DMS53 treated with DMSO at 0.1 percent for 48 hours (cell line): ENCODE measurements around the gene ADGRA1.
"Not testable (repeated sequence)": the region's sequence is repeated elsewhere in the genome, so short reads cannot be mapped to it uniquely, and the experiment has no call there.

ENCODE experiments used
- DNase-seq: peaks from one replicate; lab custom pipeline; 2025; ENCODE audit not compliant: unreplicated experiment; lab: John Stamatoyannopoulos, UW

ADGRA1 gene

DNA sequence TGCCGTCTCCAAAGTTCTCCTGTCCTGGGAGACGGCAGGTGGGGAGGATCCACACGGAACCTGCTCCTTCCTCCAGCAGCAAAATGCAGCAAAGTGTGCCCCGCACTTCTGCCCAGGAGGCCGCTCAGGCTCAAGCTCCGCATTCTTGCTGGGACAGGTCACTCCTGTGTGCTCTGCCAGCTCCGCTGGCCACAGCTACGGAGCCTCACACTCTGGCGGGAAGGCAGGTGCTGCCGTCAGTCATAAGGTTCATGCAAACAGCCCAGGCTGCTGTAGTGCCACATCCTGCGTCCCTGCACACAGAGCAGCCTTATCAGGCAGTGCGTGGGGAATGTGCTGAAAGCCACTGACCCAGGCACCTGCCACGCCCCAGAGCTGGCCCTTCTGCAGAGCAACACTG lies 22.4 kb downstream of the ADGRA1 start:
- no peak for DNase-seq

DNA sequence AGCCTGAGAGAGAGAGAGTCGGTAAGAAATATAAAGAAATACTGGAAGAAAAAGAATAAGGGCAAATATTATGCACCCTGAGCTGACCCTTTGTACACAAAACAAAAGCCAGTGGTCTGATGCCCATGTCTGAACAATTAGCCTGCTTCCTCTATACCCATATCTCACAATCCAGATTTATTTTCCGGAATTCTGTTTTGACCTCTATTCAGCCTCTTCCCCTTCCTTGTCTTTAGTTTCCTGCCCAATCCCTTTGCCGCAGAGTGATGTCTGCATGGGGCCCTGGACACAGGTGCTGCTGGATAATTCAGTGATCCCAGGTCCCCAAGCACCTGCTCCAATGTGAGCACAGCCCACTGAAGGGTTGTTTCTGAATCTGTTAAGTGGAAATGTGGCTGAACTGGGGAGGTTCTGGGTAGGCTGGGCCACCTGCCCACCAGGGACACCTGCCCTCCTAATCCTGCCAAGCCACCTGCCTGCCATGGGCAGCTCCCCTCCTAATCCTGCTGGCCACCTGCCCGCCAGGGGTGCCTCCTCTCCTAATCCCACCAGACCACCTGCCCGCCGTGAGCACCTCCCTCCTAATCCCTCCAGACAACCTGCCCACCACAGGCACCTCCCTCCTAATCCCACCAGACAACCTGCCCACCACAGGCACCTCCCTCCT lies 23.0 kb downstream of the ADGRA1 start:
- no peak for DNase-seq

DNA sequence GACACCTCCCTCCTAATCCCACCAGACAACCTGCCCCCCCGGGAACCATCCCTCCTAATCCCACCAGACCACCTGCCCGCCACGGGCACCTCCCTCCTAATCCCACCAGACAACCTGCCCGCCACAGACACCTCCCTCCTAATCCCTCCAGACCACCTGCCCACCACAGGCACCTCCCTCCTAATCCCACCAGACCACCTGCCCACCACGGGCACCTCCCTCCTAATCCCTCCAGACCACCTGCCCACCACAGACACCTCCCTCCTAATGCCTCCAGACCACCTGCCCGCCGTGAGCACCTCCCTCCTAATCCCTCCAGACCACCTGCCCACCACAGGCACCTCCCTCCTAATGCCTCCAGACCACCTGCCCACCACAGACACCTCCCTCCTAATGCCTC lies 23.9 kb downstream of the ADGRA1 start:
- DNase-seq = not testable (repeated sequence)

DNA sequence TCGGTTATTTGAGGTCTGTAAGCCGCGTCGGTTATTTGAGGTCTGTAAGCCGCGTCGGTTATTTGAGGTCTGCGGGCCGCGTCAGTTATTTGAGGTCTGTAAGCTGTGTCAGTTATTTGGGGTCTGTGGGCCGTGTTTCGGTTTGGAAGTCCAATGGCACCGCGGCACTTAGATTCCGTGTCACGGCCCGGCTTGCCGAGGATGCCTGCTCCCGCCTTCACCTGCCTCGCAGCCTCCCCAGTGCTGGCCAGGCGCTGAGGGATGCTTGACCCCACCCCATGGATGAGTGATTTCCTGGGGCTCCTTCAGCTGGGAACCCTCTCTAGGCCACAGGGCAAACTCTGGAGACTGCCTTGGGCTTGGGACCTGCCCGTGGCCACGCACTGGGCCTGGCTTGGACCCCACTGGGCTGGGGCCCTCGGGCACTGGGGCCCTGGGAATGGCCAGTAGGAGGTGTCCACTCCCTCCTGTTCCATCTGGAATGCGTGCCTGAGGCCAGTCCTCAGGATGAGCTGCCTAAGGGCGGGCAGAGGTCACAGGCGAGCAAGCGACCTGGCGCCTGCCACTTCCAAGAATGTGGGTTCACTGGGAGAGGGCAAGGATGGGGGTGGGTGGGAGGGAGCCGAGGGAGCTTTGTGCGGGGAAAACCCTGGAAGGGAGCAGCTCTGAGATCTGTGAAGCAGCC lies 25.6 kb downstream of the ADGRA1 start:
- no peak for DNase-seq

DNA sequence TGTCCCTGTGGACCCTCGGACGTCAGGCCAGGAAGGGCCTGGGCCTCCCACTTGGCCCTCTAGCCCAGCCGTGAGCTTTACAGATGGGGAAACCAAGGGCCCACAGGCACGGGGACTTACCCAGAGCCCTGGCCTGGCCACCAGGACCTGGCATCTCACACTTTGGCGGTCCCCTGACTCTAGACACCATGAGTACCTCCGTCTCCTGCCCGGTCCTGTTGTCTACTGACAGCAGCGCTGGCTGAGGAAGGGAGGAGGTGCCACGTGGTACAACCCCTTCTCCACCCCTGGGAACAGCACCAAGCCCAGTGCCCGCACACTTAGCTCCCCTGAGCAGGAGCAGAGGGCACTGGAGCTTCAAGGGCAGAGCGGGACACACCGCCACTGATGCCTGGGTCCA lies 26.1 kb downstream of the ADGRA1 start:
- DNase-seq = no peak

DNA sequence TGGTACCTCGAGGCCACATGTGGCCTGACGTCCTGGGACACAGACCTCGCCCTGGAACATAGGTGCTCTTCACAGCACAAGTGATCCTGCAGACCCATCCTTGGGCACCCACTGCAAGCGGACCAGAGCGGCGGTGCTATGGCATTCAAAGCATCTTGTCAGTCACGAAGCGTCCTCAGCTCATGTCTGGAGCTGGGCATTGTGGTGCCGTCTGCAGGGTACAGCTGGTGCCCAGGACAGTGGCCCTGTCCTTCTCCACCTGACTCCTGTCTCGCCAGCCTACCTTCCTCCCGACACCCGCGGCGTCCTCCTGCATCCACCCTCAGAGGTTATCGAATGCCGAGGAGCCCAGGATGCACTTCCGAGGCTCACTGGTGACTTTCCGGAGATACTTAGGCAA lies 26.5 kb downstream of the ADGRA1 start:
- DNase-seq = no peak

DNA sequence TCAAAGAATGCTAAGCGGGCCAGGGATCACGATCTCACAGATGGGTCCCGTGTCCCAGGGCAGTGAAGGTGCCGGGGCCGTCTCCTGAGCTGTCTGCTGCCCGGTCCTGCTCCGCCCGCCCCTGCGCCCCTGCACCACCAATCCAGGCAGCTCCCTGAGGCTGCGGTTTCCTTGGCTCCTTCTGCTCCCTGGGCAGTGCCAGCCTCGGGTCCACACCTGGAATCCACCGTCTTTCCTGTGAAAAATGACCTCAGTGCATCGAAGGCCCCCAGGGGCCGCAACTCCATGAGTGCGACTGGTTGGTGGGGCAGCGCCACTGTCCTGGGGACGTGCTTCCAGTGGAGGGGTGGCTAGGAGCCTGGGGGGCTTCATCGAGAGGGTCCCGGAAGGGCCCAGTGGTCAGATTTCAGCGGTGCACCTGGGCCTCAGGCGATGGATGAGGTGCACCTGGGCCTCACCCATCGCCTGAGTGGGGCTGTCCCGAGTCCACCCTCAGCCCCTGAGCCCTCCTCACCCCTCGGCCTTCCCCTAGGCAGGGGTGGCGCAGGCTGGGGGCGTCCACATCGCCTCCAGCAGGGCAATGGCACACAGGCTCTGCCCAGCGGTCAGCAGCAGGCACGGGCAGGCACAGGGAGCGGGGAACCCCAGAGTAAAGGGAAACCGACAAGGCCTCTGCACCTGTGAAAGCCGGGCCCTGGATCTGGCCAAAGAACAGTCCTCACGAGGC lies 27.2 kb downstream of the ADGRA1 start:
- DNase-seq = no peak

DNA sequence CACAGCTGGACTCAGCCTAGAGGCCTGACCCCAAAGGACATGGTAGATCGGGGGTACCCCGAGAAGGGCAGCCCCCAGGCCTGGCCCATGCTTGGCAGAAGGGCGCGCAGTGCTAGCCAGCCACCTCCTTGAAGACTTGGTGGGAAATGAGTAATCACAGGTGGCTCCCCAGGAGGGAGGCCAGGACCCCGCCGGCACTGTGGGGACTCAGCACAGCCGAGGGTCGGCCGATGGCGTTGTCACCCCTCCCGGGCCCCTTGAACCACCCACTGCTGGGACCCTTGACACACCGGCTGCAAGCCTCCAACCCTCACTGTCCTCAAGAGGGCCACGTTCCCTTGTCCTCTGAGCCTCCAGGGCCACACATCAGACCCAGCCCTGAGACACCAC lies 27.7 kb downstream of the ADGRA1 start:
- DNase-seq = no peak

DNA sequence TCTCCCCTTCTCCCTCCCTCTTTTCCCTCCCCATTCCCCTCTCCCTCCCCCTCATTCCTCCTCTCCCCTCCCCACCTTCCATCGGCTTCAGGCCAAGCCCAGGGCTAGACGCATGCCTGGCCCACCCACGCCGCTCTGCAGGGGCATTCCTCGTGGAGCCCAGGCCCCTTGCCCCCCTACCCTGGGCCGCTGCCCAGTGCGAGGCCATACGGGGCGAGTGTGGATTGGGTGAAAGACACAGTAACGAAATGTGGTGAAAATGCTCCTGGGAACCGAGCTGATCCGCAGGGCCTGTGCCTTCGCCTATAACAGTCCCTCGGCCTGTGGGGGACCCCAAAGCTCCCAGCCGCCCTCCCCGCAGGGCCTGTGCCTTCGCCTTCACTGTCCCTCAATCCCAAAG lies 28.3 kb downstream of the ADGRA1 start:
- no peak for DNase-seq

DNA sequence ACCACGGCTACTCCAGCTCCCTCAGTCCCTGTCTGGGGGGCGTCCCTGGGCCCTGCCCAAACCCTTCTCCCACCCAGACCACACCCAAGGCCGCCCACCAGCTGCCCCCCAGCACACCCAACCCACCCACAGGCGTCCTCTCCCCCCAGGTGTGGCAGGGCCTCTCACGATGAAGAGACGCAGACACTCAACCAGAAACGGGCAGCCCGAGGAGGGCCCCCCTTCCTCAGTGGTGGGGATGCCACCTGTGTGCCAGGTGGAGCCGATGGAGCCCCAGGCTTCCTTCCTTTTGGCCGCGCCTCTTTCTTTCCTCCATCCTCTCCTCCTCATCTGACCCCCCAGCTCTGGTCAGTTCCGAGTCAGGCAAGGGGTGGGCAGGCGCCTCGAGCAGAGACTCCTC lies 28.7 kb downstream of the ADGRA1 start:
- DNase-seq = no peak

DNA sequence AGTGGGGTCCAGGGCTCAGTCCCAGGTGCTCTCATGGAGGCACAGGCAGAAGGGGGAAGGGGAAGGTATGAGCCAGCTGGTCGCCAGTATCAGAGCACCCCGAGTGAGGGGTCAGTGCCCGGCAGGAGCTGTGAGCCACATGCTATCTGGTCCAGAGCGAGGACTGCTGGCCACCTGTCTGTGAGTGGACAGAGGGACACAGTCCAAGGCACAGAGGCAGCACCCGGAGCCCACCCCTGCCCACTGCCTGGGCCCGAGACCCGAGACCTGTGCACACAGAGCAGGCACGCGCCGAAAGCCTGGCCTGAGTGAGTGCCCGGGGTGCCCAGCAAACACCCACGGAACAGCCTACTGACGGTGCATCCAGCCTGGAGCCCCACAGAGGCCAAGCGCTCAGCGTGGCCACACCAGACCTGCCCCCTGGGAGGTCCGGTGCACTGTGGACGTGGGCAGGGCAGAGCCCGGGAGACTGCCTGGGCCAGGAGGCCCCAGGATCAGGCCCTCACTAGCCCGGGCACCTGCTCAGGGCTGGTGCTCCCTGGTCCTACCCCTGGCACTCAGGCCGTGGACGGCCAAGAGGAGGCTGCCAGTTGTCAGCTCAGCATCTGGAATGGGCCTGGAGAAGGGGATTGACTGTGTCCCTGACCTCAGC lies 29.4 kb downstream of the ADGRA1 start:
- DNase-seq = no peak

DNA sequence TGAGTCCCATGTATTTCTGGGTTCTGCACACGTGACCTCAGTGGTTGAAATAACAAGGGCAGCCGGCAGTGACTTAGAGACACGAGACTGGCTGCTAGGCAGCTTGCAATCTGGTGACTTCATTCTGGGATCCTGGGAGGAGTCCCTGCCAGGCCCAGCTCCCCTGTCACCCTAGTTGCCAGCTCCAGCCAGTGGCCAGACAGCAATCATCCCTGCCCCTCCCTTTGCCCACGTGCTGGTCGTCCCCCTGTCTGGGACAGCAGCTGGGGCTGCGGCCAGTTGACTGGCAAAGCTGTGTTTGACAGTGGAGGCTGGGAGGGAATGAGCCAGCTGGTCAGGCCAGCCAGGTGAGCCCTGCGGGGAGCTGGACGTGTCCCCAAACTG lies 30.0 kb downstream of the ADGRA1 start:
- no peak for DNase-seq

DNA sequence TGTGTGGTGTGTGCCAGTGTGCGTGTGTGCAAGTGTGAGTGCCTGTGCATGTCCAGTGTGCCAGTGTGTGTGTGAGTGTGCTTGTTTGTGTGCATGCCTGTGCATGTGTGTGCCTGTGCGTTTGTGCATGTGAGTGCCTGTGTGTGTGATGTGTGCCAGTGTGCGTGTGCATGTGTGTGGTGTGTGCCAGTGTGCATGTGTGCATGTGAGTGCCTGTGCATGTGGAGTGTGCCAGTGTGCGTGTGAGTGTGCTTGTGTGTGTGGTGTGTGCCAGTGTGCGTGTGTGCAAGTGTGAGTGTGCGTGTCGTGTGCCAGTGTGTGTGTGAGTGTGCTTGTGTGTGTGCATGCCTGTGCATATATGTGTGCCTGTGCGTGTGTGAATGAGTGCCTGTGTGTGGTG lies 33.8 kb downstream of the ADGRA1 start:
- no peak for DNase-seq

DNA sequence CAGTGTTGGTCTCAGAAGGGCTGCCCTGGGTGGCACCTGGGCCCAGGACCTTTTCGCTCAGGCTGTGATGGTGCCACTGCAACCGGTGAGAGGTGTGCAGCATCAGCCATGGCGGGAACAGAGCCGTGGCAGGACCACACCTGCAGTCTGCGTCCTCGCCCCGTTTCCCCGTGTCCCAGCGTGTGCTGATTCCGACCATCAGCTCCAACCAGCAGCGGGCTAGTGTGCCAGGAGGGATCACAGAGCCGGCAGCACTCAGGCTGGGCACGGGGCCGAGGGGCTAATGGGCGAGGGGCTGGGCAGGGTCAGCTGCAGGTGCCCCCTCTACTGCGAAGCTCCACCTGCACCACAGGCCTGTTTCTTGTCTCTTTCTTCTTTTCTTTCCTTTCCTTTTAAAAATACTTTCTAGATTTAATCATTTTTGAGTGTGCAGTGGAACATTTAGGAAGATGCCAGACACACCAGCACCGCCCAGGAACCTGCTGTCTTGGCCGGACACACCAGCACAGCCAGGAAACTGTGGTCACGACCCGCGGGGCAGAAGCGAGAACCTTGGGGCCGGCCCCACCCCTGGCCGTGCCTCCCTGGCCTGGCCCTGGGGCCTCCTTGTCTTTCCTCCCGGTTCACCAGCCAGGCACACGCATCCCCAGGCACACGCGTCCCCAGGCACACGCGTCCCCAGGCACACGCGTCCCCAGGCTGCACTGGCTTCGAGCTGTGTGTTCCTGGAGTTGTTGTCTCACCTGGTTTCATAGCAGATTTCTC lies 34.6 kb downstream of the ADGRA1 start:
- no peak for DNase-seq

DNA sequence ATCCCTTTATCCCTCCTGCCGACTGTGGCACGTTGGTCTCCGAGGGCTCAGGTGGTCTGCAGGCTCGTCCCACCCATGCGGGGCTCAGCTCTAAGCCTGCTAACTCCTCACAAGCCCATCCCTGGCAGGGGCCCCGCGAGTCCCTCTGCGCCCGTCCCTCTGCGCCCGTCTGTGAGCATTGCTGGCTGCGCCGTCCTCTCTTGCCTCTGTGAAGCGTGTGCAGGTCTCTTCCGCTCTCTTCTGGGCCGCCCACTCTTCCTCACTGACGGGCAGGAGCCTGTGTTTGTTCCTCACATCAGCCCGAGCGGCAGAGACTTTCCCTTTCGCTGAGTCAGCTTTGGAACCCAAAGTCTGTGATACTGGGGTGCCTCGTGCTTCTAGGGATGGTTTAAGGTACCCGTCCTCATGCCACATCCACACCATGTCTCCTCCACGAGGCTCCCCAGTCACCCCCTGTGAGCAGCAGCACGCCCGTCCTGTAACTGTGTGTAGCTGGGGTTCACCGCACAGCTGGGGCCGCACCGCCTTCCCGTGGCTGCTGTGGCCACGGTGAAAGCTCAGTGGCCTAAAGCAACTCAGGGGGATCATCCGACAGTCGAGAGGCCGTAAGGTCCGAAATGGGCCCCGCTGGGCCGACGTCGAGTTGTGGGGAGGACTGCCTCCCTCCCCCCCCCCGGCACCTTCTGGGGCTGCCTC lies 35.5 kb downstream of the ADGRA1 start:
- no peak for DNase-seq

DNA sequence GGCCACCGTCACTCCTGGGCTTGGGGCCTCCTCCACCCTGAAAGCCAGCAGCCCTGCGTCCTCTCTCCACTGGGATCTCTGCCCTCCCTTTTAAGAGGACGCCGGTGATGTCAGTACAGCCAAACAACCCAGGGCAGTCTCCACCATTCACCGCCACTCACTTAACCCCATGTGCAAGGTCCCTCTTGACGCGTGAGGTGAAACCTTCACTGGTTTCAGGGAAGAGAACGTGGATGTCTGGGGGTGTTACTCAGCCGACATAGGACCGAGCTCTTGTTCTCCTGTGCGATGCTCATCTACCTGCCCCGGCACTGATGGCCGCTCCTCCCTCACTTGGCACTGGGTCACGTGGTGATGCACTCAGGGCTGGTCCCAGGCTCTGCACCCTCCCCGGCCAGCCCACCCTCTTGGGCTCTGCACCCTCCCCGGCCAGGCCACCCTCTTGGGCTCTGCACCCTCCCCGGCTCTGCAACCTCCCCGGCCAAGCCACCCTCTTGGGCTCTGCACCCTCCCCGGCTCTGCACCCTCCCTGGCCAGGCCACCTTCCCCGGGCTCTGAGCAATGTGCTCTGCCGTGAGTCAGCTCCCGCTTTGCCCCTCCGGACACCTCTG lies 36.1 kb downstream of the ADGRA1 start:
- DNase-seq = no peak

DNA sequence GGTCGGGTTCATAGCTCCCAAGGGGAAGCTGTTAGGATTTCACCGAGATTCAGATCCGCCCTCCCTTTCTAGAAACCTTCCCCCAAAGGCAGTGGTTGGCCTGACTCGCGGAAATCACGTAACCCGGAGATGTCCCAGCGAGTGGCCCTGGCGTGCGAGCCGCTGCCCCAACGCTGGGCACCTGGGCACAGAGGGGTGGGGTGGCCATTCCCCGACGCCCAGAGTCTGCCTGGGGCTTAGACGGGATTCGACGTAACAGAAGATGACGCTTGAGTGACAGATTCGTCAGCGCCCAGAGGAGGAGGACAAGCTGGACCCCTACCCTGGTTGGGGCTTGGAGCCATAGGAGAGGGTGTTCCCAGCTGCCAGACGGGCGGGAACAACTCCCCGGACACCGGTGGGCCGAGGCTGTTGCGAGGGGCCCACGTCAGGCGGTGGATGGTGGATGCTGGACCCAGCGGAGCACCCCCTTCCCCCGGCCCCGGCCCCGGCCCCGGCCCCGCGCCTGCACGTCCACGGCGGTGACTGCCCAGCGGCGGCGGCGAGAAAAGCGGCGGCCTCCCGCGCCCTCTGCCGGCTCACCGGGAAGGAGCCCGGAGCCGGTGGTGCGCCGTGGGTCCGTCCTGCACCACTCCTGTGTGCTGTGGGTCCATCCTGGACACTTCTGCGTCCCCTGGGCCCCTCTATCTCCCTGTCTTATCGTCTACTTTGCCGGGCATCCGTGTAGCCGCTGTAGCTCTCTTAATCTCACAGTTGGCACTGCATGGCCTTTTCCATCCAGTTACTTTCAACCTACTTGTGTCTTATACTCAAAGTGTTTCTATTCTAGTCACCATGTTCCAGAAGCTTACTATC lies 36.9 kb downstream of the ADGRA1 start:
- no peak for DNase-seq

DNA sequence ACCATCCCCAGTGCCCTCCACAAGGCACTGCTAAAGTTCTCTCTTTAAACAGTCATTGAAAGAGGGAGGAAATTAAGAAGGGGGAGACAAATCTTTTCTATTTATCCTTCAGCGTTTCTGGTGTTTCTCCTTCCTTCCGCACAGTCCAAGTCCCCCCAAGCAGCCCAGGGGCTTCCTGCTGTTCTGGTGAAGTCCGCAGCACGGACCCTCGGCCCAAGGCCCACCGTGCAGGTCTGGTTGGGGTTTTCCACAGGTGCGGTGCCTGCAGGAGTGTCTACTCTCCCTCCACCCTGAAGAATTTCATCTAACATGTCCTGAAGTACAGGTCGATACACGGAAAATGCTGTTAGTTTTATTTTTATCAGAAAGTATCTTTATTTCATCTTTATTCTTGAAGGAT lies 38.2 kb downstream of the ADGRA1 start:
- DNase-seq = no peak
